Mesenchymal stem cell (in vitro differentiated cells and primary cell): ENCODE data around the gene SMC1B.

Source experiments
- DNase-seq: peaks from one replicate; pipeline ENCODE4 v3.0.0-alpha.2; 2013
- H2AFZ ChIP-seq: one replicate; pipeline ENCODE4 v1.6.1; 2013; ENCODE audit warnings: low read depth, mild to moderate bottlenecking, control low read depth, inconsistent platforms, low read length, moderate library complexity
- H2AK5ac ChIP-seq: 2 replicates; pipeline ENCODE4 v1.6.1; 2013; ENCODE audit warnings: low read length, moderate library complexity, mild to moderate bottlenecking, inconsistent platforms; ENCODE audit not compliant: severe bottlenecking
- H2BK120ac ChIP-seq: one replicate; pipeline ENCODE4 v1.6.1; 2013; ENCODE audit warnings: low read depth, mild to moderate bottlenecking, inconsistent platforms, low read length, moderate library complexity
- H2BK12ac ChIP-seq, 2 experiments: one replicate each; pipeline ENCODE4 v1.6.1; 2013; ENCODE audit warnings: inconsistent platforms in 2 of 2, low read length in 2 of 2, mild to moderate bottlenecking in 2 of 2, moderate library complexity in 2 of 2, control low read depth in 1 of 2
- H2BK15ac ChIP-seq: one replicate; pipeline ENCODE4 v1.6.1; 2013; ENCODE audit warnings: mild to moderate bottlenecking, low read depth, inconsistent platforms; ENCODE audit not compliant: poor library complexity, severe bottlenecking
- H2BK5ac ChIP-seq: 2 replicates; pipeline ENCODE4 v1.6.1; 2013; ENCODE audit warnings: low read depth, mild to moderate bottlenecking, low read length, control low read depth, inconsistent platforms; ENCODE audit not compliant: poor library complexity, severe bottlenecking
- H3K14ac ChIP-seq, 2 experiments: one replicate each; pipeline ENCODE4 v1.6.1; 2013; ENCODE audit warnings: inconsistent platforms in 2 of 2, low read length in 2 of 2, control low read depth in 1 of 2, mild to moderate bottlenecking in 1 of 2, moderate library complexity in 1 of 2
- H3K18ac ChIP-seq, 2 experiments: one replicate each; pipeline ENCODE4 v1.6.1; 2013; ENCODE audit warnings: inconsistent platforms in 2 of 2, low read length in 2 of 2, control low read depth in 1 of 2, low read depth in 1 of 2, mild to moderate bottlenecking in 1 of 2
- H3K23ac ChIP-seq, 2 experiments: one replicate each; pipeline ENCODE4 v1.6.1; 2013; ENCODE audit warnings: inconsistent platforms in 2 of 2, low read length in 2 of 2, mild to moderate bottlenecking in 2 of 2, moderate library complexity in 2 of 2, control low read depth in 1 of 2
- H3K27ac ChIP-seq: 2 replicates; pipeline ENCODE4 v1.5.1; 2013; ENCODE audit warnings: mild to moderate bottlenecking, moderate library complexity, low read length, control low read depth, inconsistent platforms; ENCODE audit not compliant: poor library complexity, severe bottlenecking
- H3K27me3 ChIP-seq, 2 experiments: 2 replicates each; pipeline versions ENCODE4 v1.6.1 to v1.7.0; 2013; ENCODE audit warnings: low read length in 2 of 2, mild to moderate bottlenecking in 2 of 2, moderate library complexity in 2 of 2, control low read depth in 1 of 2, inconsistent platforms in 1 of 2; ENCODE audit not compliant: control insufficient read depth in 1 of 2, insufficient read depth in 1 of 2
- H3K36me3 ChIP-seq, 2 experiments: 2 replicates each; pipeline versions ENCODE4 v1.6.1 to v1.7.0; 2013; ENCODE audit warnings: low read length in 2 of 2, control low read depth in 1 of 2, inconsistent platforms in 1 of 2, low read depth in 1 of 2, mild to moderate bottlenecking in 1 of 2; ENCODE audit not compliant: insufficient read depth in 2 of 2, control insufficient read depth in 1 of 2
- H3K4ac ChIP-seq, 2 experiments: one replicate each; pipeline ENCODE4 v1.6.1; 2013; ENCODE audit warnings: inconsistent platforms in 2 of 2, low read length in 2 of 2, mild to moderate bottlenecking in 2 of 2, moderate library complexity in 2 of 2, control low read depth in 1 of 2, low read depth in 1 of 2
- H3K4me1 ChIP-seq: 2 replicates; pipeline ENCODE4 v1.6.1; 2013; ENCODE audit warnings: low read depth, low read length, control low read depth; ENCODE audit not compliant: control insufficient read depth, insufficient read depth
- H3K4me2 ChIP-seq: 2 replicates; pipeline ENCODE4 v1.6.1; 2013; ENCODE audit warnings: low read length, mild to moderate bottlenecking, inconsistent platforms; ENCODE audit not compliant: poor library complexity, severe bottlenecking
- H3K4me3 ChIP-seq, 2 experiments: 2 replicates each; pipeline versions ENCODE4 v1.5.1 to v1.7.0; 2013; ENCODE audit warnings: low read length in 2 of 2, mild to moderate bottlenecking in 2 of 2, control low read depth in 1 of 2, low read depth in 1 of 2; ENCODE audit not compliant: insufficient read depth in 1 of 2
- H3K79me1 ChIP-seq: replicated peaks from 2 replicates; pipeline ENCODE4 v1.6.1; 2013; ENCODE audit warnings: mild to moderate bottlenecking, control low read depth, low read length, inconsistent platforms; ENCODE audit not compliant: poor library complexity, severe bottlenecking
- H3K9ac ChIP-seq: 2 replicates; pipeline ENCODE4 v1.7.0; 2013; ENCODE audit warnings: mild to moderate bottlenecking, low read length, moderate library complexity
- H3K9me3 ChIP-seq: 2 replicates; pipeline ENCODE4 v1.7.0; 2013; ENCODE audit warnings: mild to moderate bottlenecking, low read length; ENCODE audit not compliant: control insufficient read depth
- H4K8ac ChIP-seq: one replicate; pipeline ENCODE4 v1.6.1; 2013; ENCODE audit warnings: inconsistent platforms, mild to moderate bottlenecking, low read length, moderate library complexity
- H4K91ac ChIP-seq: one replicate; pipeline ENCODE4 v1.6.1; 2013; ENCODE audit warnings: mild to moderate bottlenecking, low read length, inconsistent platforms
- WGBS: methylation state at CpG from one replicate; pipeline ENCODE4 v1.1.7; 2013; ENCODE audit warnings: mixed read lengths; 5-methylcytosine and 5-hydroxymethylcytosine counted together

The SMC1B gene

GRCh38 chr22:45343143-45343542, 70.3 kb downstream of the SMC1B start:
- Histone ChIP-seq H4K8ac (no peak overlapping the region), H3K36me3 (peaks cover 23 to 61% of the 10 kb centered on the region in 2 experiments), H3K18ac (no peak overlapping the region), H4K91ac (no peak overlapping the region), H2BK120ac (no peak overlapping the region), H3K9ac (no peak overlapping the region), H3K9me3 (no peaks in the 10 kb centered on the region), H3K14ac (no peak overlapping the region), H2AFZ (no peak overlapping the region), H2AK5ac (no peak overlapping the region), H3K27me3 (no peaks in the 10 kb centered on the region), H2BK12ac (no peak overlapping the region), H2BK15ac (no peak overlapping the region), H3K4me2 (no peak overlapping the region), H3K27ac (no peak overlapping the region), H3K79me1 (no peaks in the 10 kb centered on the region), H3K4ac (no peak overlapping the region), H3K4me1 (no peaks in the 10 kb centered on the region), H3K4me3 (no peak overlapping the region), H2BK5ac (no peak overlapping the region), H3K23ac (no peak overlapping the region)
- 100% methylated on average over 8 of the region's 8 CpGs for WGBS
- DNase-seq, result no peak

DNA sequence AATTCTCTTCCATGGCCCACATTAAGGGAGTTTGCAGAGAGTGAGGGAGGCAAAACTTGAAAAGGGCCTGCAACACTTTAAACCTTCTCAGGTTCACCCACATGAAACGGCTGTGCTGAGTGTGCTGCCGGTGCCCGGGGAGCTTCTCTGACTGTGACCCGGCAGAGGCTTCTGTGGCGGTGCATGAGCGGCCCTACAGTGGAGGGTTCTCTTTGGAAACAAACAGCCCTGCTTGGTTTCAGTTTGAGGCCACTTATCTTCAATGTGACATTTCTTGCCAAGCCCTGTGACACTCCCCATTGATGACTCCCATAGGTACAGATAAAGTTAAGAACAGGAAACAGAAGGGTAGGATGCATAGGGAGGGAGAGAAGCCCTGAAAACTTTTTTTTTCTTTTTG, 71.9 kb downstream of the SMC1B start:
- Histone ChIP-seq H2AFZ (no peak overlapping the region), H3K14ac (no peak overlapping the region), H2BK5ac (no peak overlapping the region), H3K27me3 (no peaks in the 10 kb centered on the region), H3K4me1 (no peaks in the 10 kb centered on the region), H2BK120ac (no peak overlapping the region), H3K27ac (no peak overlapping the region), H2BK12ac (no peak overlapping the region), H3K18ac (no peak overlapping the region), H3K4ac (no peak overlapping the region), H3K9ac (no peak overlapping the region), H3K36me3 (peaks cover 35 to 71% of the 10 kb centered on the region in 2 experiments), H4K8ac (no peak overlapping the region), H3K4me3 (no peak overlapping the region), H2BK15ac (no peak overlapping the region), H3K4me2 (no peak overlapping the region), H3K79me1 (no peaks in the 10 kb centered on the region), H2AK5ac (no peak overlapping the region), H4K91ac (no peak overlapping the region), H3K9me3 (no peaks in the 10 kb centered on the region), H3K23ac (no peak overlapping the region)
- WGBS, result 87% methylated on average over 6 of the region's 6 CpGs
- no peak for DNase-seq

DNA sequence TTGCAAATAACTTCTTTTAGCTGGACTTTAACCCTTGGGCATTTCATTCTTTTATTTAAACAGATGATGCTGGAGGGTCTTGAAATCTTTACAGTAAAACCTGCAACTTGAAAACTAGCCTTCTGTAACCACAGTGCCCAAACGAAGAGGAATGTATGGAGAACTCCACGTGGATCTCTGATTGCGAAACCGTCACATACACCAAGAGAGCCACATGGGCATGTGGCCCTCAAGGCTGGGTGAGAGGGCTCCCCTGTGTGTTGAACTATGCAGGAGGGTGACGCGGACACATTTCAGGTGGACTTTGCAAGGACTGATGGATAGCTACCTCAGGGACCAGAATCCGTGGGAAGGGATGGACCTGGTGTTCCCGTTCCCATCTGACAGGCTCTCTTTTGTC, 73.1 kb downstream of the SMC1B start:
- Histone ChIP-seq H3K9me3 (no peaks in the 10 kb centered on the region), H3K4me1 (no peaks in the 10 kb centered on the region), H2BK120ac (no peak overlapping the region), H2BK5ac (no peak overlapping the region), H3K36me3 (peaks cover 46 to 80% of the 10 kb centered on the region in 2 experiments), H3K4ac (no peak overlapping the region), H3K4me2 (no peak overlapping the region), H3K23ac (no peak overlapping the region), H3K79me1 (no peaks in the 10 kb centered on the region), H2BK12ac (peak overlapping the region in 1 of 2 experiments; percentile 18), H3K9ac (no peak overlapping the region), H4K8ac (no peak overlapping the region), H2AK5ac (no peak overlapping the region), H3K27me3 (no peaks in the 10 kb centered on the region), H3K14ac (no peak overlapping the region), H4K91ac (no peak overlapping the region), H2AFZ (no peak overlapping the region), H3K4me3 (no peak overlapping the region), H2BK15ac (no peak overlapping the region), H3K27ac (no peak overlapping the region), H3K18ac (no peak overlapping the region)
- 85% methylated on average over 8 of the region's 8 CpGs for WGBS
- no peak for DNase-seq

DNA sequence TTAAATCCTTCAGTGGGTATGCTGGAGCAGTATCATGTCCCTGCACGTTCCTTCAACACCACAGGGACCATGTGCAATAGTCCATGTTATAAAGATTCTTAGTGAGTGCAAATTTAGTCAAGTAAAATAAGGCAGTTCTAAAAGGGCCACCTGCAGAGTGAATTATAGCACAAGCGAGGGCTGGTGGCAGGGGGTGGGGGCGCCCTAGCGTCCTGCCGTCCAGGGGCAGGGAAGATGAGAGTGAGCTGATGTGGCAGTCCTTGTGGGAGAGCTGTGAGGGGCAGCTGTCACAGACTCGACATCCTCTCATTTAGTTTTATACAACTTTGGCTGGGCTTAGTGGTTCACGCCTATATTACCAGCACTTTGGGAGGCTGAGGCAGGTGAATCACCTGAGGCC, 74.6 kb downstream of the SMC1B start:
- no peak overlapping the region for H4K91ac ChIP-seq
- H3K9ac ChIP-seq, result no peak overlapping the region
- no peak overlapping the region for H3K4me3 ChIP-seq
- H2AFZ ChIP-seq, result no peak overlapping the region
- H3K4me1 ChIP-seq, result no peaks in the 10 kb centered on the region
- H3K14ac ChIP-seq, result no peak overlapping the region
- H3K4ac ChIP-seq, result no peak overlapping the region
- no peak overlapping the region for H2BK12ac ChIP-seq
- H3K9me3 ChIP-seq, result no peaks in the 10 kb centered on the region
- H3K18ac ChIP-seq, result no peak overlapping the region
- no peak overlapping the region for H3K27ac ChIP-seq
- no peak overlapping the region for H2BK5ac ChIP-seq
- no peak overlapping the region for H4K8ac ChIP-seq
- no peak overlapping the region for H3K4me2 ChIP-seq
- H3K23ac ChIP-seq, result no peak overlapping the region
- 90% methylated on average over 7 of the region's 7 CpGs for WGBS
- no peak for DNase-seq
- no peak overlapping the region for H2AK5ac ChIP-seq
- H3K27me3 ChIP-seq, result no peaks in the 10 kb centered on the region
- H3K79me1 ChIP-seq, result no peaks in the 10 kb centered on the region
- no peak overlapping the region for H2BK15ac ChIP-seq
- H2BK120ac ChIP-seq, result no peak overlapping the region
- H3K36me3 ChIP-seq, result peaks cover 55 to 85% of the 10 kb centered on the region in 2 experiments
